IPS-18c (cell line): ENCODE measurements around the gene VILL.

ENCODE experiments used
- H3K4me3 ChIP-seq: 2 replicates; pipeline ENCODE4 v1.7.0; 2013; ENCODE audit warnings: low read depth, mild to moderate bottlenecking, low read length, moderate library complexity; ENCODE audit not compliant: insufficient read depth
- H3K9me3 ChIP-seq: one replicate; pipeline ENCODE4 v1.6.1; 2013; ENCODE audit warnings: mild to moderate bottlenecking, low read length, moderate library complexity; ENCODE audit not compliant: control insufficient read depth, insufficient read depth

The VILL gene

DNA sequence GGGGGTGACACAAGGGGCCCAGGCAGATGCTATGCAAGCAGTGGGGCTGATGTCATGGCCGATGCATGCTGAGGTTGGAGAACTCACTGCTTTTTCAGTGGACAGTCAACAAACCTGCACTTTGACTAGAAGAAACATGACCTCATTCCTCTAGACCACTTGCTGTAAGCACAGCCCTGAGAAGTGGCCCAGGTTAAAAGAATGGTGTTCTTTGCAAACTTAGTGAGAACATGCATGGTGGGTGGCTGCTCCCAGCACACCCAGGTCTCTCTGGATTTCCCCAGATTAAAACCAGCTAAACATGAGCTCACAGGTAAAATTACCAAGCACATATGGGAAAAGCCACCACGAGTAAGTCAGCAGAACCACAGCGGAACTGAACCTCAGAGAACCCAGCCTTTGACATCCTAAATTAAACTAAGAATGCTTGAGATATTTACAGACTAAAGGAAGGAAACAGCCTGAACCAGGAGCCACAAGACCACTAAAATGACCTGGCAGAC lies 64.0 kb downstream of the VILL start:
- Histone ChIP-seq H3K9me3 (peaks cover 5% of the 10 kb centered on the region), H3K4me3 (no peak overlapping the region)
